Loucy (cell line): ENCODE results near the gene USP31.

ENCODE experiments used
- CTCF ChIP-seq: fragments of 200-600 bp; sonication (generic); conservative IDR thresholded peaks from 2 replicates; pipeline ENCODE4 v1.5.1; 2014; ENCODE audit warnings: mild to moderate bottlenecking, antibody characterized with exemption, low read length
- EZH2phosphoT487 ChIP-seq: fragments of 200-600 bp; IDR thresholded peaks from 2 replicates; pipeline ENCODE4 v1.6.1; 2018; ENCODE audit warnings: antibody characterized with exemption, mild to moderate bottlenecking, moderate library complexity, borderline replicate concordance

- TF ChIP-seq CTCF (no peak), EZH2phosphoT487 (no peak)
Measured at GRCh38 chr16:23072084-23072599, 77.1 kb downstream of the USP31 start.
